Kidney epithelial cell (primary cell): ENCODE data around the gene ENPP4. TPM values are rescaled to one million over a fixed set of nuclear protein-coding genes. Genes with fewer than 3 reads are reported as not detected.
"Not testable (repeated sequence)": the region's sequence is repeated elsewhere in the genome, so short reads cannot be mapped to it uniquely, and the experiment has no call there.

ENCODE experiments used
- DNase-seq: peaks from one replicate; pipeline ENCODE4 v3.0.0-alpha.2; 2010; ENCODE audit warnings: low read depth
- H3K27me3 ChIP-seq: 2 replicates; pipeline ENCODE4 v1.6.0; 2011; ENCODE audit warnings: low read length; ENCODE audit not compliant: control insufficient read depth, insufficient read depth
- H3K36me3 ChIP-seq: 2 replicates; pipeline ENCODE4 v1.5.1; 2011; ENCODE audit warnings: low read length; ENCODE audit not compliant: control insufficient read depth, insufficient read depth
- H3K4me3 ChIP-seq: 2 replicates; pipeline ENCODE4 v1.5.1; 2011; ENCODE audit warnings: low read depth, mild to moderate bottlenecking, control low read depth, low read length
- total RNA-seq: library from RNA; depleted of rRNA; stranded (reverse); fragments of >200 nt; gene quantifications from 2 replicates; pipeline ENCODE4 v1.2.3, GENCODE V29; 2015
- TF ChIP-seq, protein P1 (sequence below): IDR thresholded peaks from 2 replicates; pipeline ENCODE4 v1.5.1; 2011; ENCODE audit warnings: mild to moderate bottlenecking, moderate library complexity, low read length, control low read depth, inconsistent platforms; ENCODE audit not compliant: insufficient read depth, poor library complexity, severe bottlenecking

Gene ENPP4, protein sequence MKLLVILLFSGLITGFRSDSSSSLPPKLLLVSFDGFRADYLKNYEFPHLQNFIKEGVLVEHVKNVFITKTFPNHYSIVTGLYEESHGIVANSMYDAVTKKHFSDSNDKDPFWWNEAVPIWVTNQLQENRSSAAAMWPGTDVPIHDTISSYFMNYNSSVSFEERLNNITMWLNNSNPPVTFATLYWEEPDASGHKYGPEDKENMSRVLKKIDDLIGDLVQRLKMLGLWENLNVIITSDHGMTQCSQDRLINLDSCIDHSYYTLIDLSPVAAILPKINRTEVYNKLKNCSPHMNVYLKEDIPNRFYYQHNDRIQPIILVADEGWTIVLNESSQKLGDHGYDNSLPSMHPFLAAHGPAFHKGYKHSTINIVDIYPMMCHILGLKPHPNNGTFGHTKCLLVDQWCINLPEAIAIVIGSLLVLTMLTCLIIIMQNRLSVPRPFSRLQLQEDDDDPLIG
- total RNA-seq: 9.8 and 10.4 TPM in 2 replicates

- DNase-seq: peak; percentile 76
- Histone ChIP-seq H3K4me3 (peak within 1 kb of the TSS; percentile 63), H3K27me3 (no peaks in the 10 kb centered on the region), H3K36me3 (no peaks in the 10 kb centered on the region)
- TF ChIP-seq, protein P1, sequence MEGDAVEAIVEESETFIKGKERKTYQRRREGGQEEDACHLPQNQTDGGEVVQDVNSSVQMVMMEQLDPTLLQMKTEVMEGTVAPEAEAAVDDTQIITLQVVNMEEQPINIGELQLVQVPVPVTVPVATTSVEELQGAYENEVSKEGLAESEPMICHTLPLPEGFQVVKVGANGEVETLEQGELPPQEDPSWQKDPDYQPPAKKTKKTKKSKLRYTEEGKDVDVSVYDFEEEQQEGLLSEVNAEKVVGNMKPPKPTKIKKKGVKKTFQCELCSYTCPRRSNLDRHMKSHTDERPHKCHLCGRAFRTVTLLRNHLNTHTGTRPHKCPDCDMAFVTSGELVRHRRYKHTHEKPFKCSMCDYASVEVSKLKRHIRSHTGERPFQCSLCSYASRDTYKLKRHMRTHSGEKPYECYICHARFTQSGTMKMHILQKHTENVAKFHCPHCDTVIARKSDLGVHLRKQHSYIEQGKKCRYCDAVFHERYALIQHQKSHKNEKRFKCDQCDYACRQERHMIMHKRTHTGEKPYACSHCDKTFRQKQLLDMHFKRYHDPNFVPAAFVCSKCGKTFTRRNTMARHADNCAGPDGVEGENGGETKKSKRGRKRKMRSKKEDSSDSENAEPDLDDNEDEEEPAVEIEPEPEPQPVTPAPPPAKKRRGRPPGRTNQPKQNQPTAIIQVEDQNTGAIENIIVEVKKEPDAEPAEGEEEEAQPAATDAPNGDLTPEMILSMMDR: no peak
Observed at GRCh38 chr6:46129629-46130511, at the start of gene ENPP4. Gene ENPP4, plus strand, starts transcription at chr6:46129989. Its CDS starts 9,595 bp downstream, at chr6:46139584.

GRCh38 chr6:46080111-46080510 is 49.7 kb upstream of the ENPP4 start:
- no peaks in the 10 kb centered on the region for H3K36me3 ChIP-seq
- no peak overlapping the region for H3K4me3 ChIP-seq
- no peak for DNase-seq
- TF ChIP-seq, protein P1: no peak
- no peaks in the 10 kb centered on the region for H3K27me3 ChIP-seq

DNA sequence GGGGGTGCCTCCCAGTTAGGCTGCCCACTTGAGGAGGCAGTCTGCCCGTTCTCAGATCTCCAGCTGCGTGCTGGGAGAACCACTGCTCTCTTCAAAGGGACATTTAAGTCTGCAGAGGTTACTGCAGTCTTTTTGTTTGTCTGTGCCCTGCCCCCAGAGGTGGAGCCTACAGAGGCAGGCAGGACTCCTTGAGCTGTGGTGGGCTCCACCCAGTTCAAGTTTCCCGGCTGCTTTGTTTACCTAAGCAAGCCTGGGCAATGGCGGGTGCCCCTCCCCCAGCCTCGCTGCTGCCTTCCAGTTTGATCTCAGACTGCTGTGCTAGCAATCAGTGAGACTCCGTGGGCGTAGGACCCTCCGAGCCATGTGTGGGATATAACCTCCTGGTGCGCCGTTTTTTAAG is 44.1 kb upstream of the ENPP4 start:
- not testable (repeated sequence) for H3K4me3 ChIP-seq, H3K27me3 ChIP-seq, H3K36me3 ChIP-seq, DNase-seq

GRCh38 chr6:46090115-46091079 is 39.4 kb upstream of the ENPP4 start:
- H3K36me3 ChIP-seq: no peaks in the 10 kb centered on the region
- TF ChIP-seq, protein P1: peak; percentile 74
- no peaks in the 10 kb centered on the region for H3K27me3 ChIP-seq
- DNase-seq: no peak
- H3K4me3 ChIP-seq: no peak overlapping the region

GRCh38 chr6:46091080-46091478 is 38.7 kb upstream of the ENPP4 start:
- H3K36me3 ChIP-seq: no peaks in the 10 kb centered on the region
- TF ChIP-seq, protein P1: no peak
- no peak overlapping the region for H3K4me3 ChIP-seq
- no peaks in the 10 kb centered on the region for H3K27me3 ChIP-seq
- no peak for DNase-seq
